WTC11 (cell line): ENCODE measurements around the gene DDX10. TPM values are rescaled to one million over a fixed set of nuclear protein-coding genes. Genes with fewer than 3 reads are reported as not detected.

Source experiments
- ATAC-seq: fragments of 200-7000 bp; cut with Tn5 transposase; 2 replicates; pipeline ENCODE4 v1.10.0; 2021; ENCODE audit warnings: mild to moderate bottlenecking, moderate library complexity
- CTCF ChIA-PET: fragments of 300-600 bp; sonication (Branson Sonifier 250); formaldehyde crosslinking; loops from one replicate; lab custom pipeline; 2021; ENCODE audit warnings: antibody characterized with exemption; lab: Charles Lee
- POLR2A ChIA-PET: fragments of 350-600 bp; sonication (Branson Sonifier 250); formaldehyde crosslinking; loops from one replicate; lab custom pipeline; 2021; ENCODE audit warnings: antibody characterized with exemption; lab: Charles Lee
- DNase-seq: peaks from one replicate; pipeline ENCODE4 v3.0.0; 2021; ENCODE audit warnings: low spot score
- H3K27ac Mint-ChIP-seq: 2 replicates; pipeline ENCODE4 v1.8.0; 2021; ENCODE audit warnings: mixed read lengths
- H3K27me3 Mint-ChIP-seq: 2 replicates; pipeline ENCODE4 v1.8.0; 2021; ENCODE audit warnings: low read depth, mild to moderate bottlenecking, moderate library complexity, mixed read lengths
- H3K36me3 Mint-ChIP-seq: 2 replicates; pipeline ENCODE4 v1.8.0; 2021; ENCODE audit warnings: mixed read lengths
- H3K4me1 Mint-ChIP-seq: 2 replicates; pipeline ENCODE4 v1.8.0; 2022; ENCODE audit warnings: mixed read lengths
- H3K4me3 Mint-ChIP-seq: 2 replicates; pipeline ENCODE4 v1.8.0; 2021; ENCODE audit warnings: mild to moderate bottlenecking, moderate library complexity, mixed read lengths
- H3K9me3 Mint-ChIP-seq: 2 replicates; pipeline ENCODE4 v1.8.0; 2021; ENCODE audit warnings: mixed read lengths
- AR ChIP-seq: fragments of 250-450 bp; sonication (Bioruptor Pico); IDR thresholded peaks from 2 replicates; pipeline ENCODE4 v1.9.0; 2021; ENCODE audit warnings: mild to moderate bottlenecking
- ARID4B ChIP-seq: sonication (generic); formaldehyde crosslinking; IDR thresholded peaks from 2 replicates; pipeline ENCODE4 v1.8.0; 2023; ENCODE audit warnings: missing genetic modification reagents, mild to moderate bottlenecking, borderline replicate concordance
- ATF2 ChIP-seq: sonication (generic); formaldehyde crosslinking; IDR thresholded peaks from 2 replicates; pipeline ENCODE4 v1.8.1; 2022; ENCODE audit warnings: low read depth, missing genetic modification reagents, borderline replicate concordance
- E2F4 ChIP-seq: sonication (generic); formaldehyde crosslinking; IDR thresholded peaks from 2 replicates; pipeline ENCODE4 v1.8.1; 2022; ENCODE audit warnings: low read depth, mild to moderate bottlenecking, moderate library complexity, missing genetic modification reagents, borderline replicate concordance
- ESRRA ChIP-seq: sonication (generic); formaldehyde crosslinking; IDR thresholded peaks from 2 replicates; pipeline ENCODE4 v1.8.1; 2022; ENCODE audit warnings: mild to moderate bottlenecking, missing genetic modification reagents, borderline replicate concordance
- GABPB1 ChIP-seq: sonication (generic); formaldehyde crosslinking; IDR thresholded peaks from 2 replicates; pipeline ENCODE4 v1.8.1; 2023; ENCODE audit warnings: mild to moderate bottlenecking, missing genetic modification reagents
- GRHL2 ChIP-seq: fragments of 250-450 bp; sonication (Bioruptor Pico); IDR thresholded peaks from 2 replicates; pipeline ENCODE4 v1.8.0; 2022; ENCODE audit warnings: mild to moderate bottlenecking, moderate library complexity; ENCODE audit not compliant: insufficient replicate concordance, severe bottlenecking
- HMGA2 ChIP-seq: fragments of 250-450 bp; sonication (Bioruptor Pico); IDR thresholded peaks from 2 replicates; pipeline ENCODE4 v1.4.0; 2021; ENCODE audit warnings: mild to moderate bottlenecking, moderate library complexity
- IRF2 ChIP-seq: sonication (generic); formaldehyde crosslinking; IDR thresholded peaks from 2 replicates; pipeline ENCODE4 v1.8.0; 2022; ENCODE audit warnings: low read depth, missing genetic modification reagents, borderline replicate concordance
- JAZF1 ChIP-seq: fragments of 250-450 bp; sonication (Bioruptor Pico); IDR thresholded peaks from 2 replicates; pipeline ENCODE4 v1.9.0; 2021; ENCODE audit warnings: moderate library complexity, mild to moderate bottlenecking, inconsistent platforms
- NR1H2 ChIP-seq: sonication (generic); formaldehyde crosslinking; IDR thresholded peaks from 2 replicates; pipeline ENCODE4 v1.9.0; 2021; ENCODE audit warnings: mild to moderate bottlenecking, moderate library complexity, missing genetic modification reagents
- PREB ChIP-seq: sonication (generic); formaldehyde crosslinking; IDR thresholded peaks from 2 replicates; pipeline ENCODE4 v1.8.1; 2022; ENCODE audit warnings: mild to moderate bottlenecking, missing genetic modification reagents, moderate library complexity, borderline replicate concordance
- PRRX2 ChIP-seq: fragments of 250-450 bp; sonication (Bioruptor Pico); IDR thresholded peaks from 2 replicates; pipeline ENCODE4 v1.8.0; 2021; ENCODE audit warnings: mild to moderate bottlenecking
- SP1 ChIP-seq: sonication (generic); formaldehyde crosslinking; conservative IDR thresholded peaks from 2 replicates; pipeline ENCODE4 v1.8.1; 2022; ENCODE audit warnings: missing genetic modification reagents
- TEAD1 ChIP-seq: sonication (generic); formaldehyde crosslinking; IDR thresholded peaks from 2 replicates; pipeline ENCODE4 v1.8.0; 2022; ENCODE audit warnings: mild to moderate bottlenecking, missing genetic modification reagents
- USF2 ChIP-seq: sonication (generic); formaldehyde crosslinking; IDR thresholded peaks from 2 replicates; pipeline ENCODE4 v1.8.1; 2023; ENCODE audit warnings: mild to moderate bottlenecking, missing genetic modification reagents, moderate library complexity
- ZBTB21 ChIP-seq: sonication (generic); formaldehyde crosslinking; IDR thresholded peaks from 2 replicates; pipeline ENCODE4 v1.8.1; 2023; ENCODE audit warnings: mild to moderate bottlenecking, missing genetic modification reagents, borderline replicate concordance
- ZMAT4 ChIP-seq: fragments of 250-450 bp; sonication (Bioruptor Pico); IDR thresholded peaks from 2 replicates; pipeline ENCODE4 v1.9.0; 2021; ENCODE audit warnings: mild to moderate bottlenecking
- ZNF138 ChIP-seq: sonication (generic); formaldehyde crosslinking; conservative IDR thresholded peaks from 2 replicates; pipeline ENCODE4 v1.8.1; 2022; ENCODE audit warnings: mild to moderate bottlenecking, moderate library complexity, missing genetic modification reagents
- ZNF219 ChIP-seq: sonication (generic); formaldehyde crosslinking; IDR thresholded peaks from 2 replicates; pipeline ENCODE4 v1.8.0; 2023; ENCODE audit warnings: missing genetic modification reagents, mild to moderate bottlenecking, borderline replicate concordance
- ZNF232 ChIP-seq: sonication (generic); formaldehyde crosslinking; IDR thresholded peaks from 2 replicates; pipeline ENCODE4 v1.8.0; 2022; ENCODE audit warnings: mild to moderate bottlenecking, missing genetic modification reagents
- ZNF416 ChIP-seq: fragments of 250-450 bp; sonication (Bioruptor Pico); IDR thresholded peaks from 2 replicates; pipeline ENCODE4 v1.9.0; 2021; ENCODE audit warnings: mild to moderate bottlenecking, inconsistent platforms
- ZNF512 ChIP-seq: sonication (generic); formaldehyde crosslinking; IDR thresholded peaks from 2 replicates; pipeline ENCODE4 v1.8.1; 2022; ENCODE audit warnings: missing genetic modification reagents, borderline replicate concordance
- total RNA-seq: library from RNA; stranded (reverse); gene quantifications from 3 replicates; pipeline ENCODE4 v1.2.3, GENCODE V29; 2021

Gene DDX10
- total RNA-seq, 1 experiment from 2014 or later, result 56.8 TPM

- TF ChIP-seq E2F4 (CRISPR knock-in tag) (no peak), ZNF512 (no peak), PRRX2 (CRISPR knock-in tag) (no peak), JAZF1 (CRISPR knock-in tag) (no peak), NR1H2 (CRISPR knock-in tag) (no peak), ESRRA (CRISPR knock-in tag) (no peak), GRHL2 (CRISPR knock-in tag) (no peak), IRF2 (no peak), ARID4B (CRISPR knock-in tag) (no peak), SP1 (no peak)
Observed at GRCh38 chr11:108758458-108758857, 93.6 kb downstream of the DDX10 start (continued).

GRCh38 chr11:108766596-108767173, 101.8 kb downstream of the DDX10 start:
- ChIA-PET CTCF (interaction anchor here (1.1 kb wide), 1 partner anchor 32 kb away, joined by 3 read pairs; no protein-coding TSS in a partner anchor), POLR2A (no interaction called here)
- H3K9me3 Mint-ChIP-seq, result no peaks in the 10 kb centered on the region
- H3K4me1 Mint-ChIP-seq, result peaks cover 16% of the 10 kb centered on the region
- H3K36me3 Mint-ChIP-seq, result no peaks in the 10 kb centered on the region
- TF ChIP-seq ZMAT4 (CRISPR knock-in tag), result no peak
- TF ChIP-seq ZNF416 (CRISPR knock-in tag), result no peak
- TF ChIP-seq GABPB1 (CRISPR knock-in tag), result no peak
- no peak for TF ChIP-seq SP1
- no peak for TF ChIP-seq HMGA2 (CRISPR knock-in tag)
- TF ChIP-seq ZBTB21, result no peak
- no peak for TF ChIP-seq ZNF219 (CRISPR knock-in tag)
- TF ChIP-seq PREB (CRISPR knock-in tag), result no peak
- no peak for TF ChIP-seq NR1H2 (CRISPR knock-in tag)
- no peak for TF ChIP-seq TEAD1 (CRISPR knock-in tag)
- no peak for TF ChIP-seq ZNF138 (CRISPR knock-in tag)
- no peak for TF ChIP-seq ZNF232 (CRISPR knock-in tag)
- no peak for TF ChIP-seq AR (CRISPR knock-in tag)
- no peak for TF ChIP-seq ATF2 (CRISPR knock-in tag)
- no peak for TF ChIP-seq USF2 (CRISPR knock-in tag)
- DNase-seq (no peak), ATAC-seq (no peak)
- no peak overlapping the region for H3K27ac Mint-ChIP-seq
- no peaks in the 10 kb centered on the region for H3K27me3 Mint-ChIP-seq
- H3K4me3 Mint-ChIP-seq, result no peak overlapping the region
